ENCODE measurements around the gene P4HB.
"Not testable (repeated sequence)": the region's sequence is repeated elsewhere in the genome, so short reads cannot be mapped to it uniquely, and the experiment has no call there.

The P4HB gene

DNA sequence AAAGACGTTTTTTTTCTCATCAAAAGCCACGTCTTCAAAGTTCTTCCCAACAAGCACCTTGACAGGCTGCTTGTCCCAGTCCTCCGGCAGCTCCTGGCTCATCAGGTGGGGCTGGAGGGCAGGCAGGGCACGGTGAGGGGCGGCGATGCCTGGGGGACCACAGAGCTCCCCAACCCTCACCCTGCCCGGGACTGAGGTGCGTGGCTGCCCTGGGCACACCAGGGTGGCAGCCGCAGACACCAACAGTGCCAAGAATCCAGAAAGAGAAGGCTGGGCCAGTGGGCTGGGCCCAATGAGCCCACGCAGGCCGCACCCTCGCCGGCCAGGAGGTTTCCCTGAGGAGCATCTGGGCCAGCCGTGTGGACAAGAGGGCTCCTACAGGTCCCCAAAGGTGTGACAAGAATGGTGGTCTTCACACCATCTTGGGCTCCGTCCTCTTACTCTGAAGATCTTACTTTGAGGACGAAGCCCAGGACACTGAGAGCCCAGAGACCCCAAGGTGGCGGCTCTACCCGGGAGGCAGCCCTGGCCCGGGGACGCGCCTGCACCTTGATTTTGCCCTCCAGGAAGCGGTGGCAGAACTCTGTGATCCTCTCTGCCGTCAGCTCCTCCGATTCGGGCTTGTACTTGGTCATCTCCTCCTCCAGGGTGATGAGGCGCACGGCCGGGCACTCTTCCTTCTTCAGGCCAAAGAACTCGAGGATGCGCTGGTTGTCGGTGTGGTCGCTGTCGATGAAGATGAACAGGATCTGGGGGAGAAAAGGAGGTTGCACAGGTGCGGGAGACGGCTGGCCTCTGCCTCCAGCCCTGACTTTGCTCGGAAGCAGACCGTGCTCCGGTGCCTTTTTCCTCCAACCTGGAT lies 14.2 kb downstream of the P4HB start:
- no peak for DNase-seq (ENCODE audit: low spot score)

DNA sequence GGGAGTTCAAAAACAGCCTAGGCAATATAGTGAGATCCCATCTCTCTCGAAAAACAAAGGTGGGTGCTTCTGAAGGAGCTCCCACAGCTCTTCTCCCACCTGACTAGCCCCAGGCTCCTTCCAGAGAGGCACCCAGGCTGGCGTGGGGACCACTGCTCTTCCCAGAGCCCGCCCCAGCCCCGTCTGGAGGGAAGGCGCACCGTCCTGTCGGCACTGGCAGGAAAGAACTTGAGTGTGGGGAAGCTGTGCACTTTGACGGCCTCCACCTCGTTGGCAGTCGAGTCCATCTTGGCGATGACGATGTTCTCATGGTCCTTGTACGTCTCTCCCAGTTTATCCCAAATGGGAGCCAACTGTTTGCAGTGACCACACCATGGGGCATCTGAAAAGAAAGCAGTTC lies 15.0 kb downstream of the P4HB start:
- DNase-seq (ENCODE audit: low spot score), result no peak

DNA sequence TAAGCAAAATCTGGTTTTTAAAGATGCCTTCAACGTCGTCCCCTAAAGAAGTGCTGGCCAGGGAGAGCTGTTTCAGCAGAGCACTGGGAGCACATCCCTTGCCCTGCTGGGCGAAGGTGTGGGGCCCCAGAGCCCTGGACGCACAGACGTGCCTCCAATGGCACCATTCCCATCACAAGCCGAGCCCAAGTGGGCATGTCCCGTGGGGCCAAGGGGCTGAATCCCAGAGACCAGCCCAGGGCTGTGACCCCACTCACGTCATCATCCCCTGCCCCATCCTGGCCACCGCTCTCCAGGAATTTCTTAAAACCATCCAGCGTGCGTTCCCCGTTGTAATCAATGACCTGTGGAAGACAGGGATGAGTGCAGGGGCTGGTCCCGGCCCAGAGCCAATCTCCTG lies 15.4 kb downstream of the P4HB start:
- no peak for DNase-seq (ENCODE audit: low spot score)

DNA sequence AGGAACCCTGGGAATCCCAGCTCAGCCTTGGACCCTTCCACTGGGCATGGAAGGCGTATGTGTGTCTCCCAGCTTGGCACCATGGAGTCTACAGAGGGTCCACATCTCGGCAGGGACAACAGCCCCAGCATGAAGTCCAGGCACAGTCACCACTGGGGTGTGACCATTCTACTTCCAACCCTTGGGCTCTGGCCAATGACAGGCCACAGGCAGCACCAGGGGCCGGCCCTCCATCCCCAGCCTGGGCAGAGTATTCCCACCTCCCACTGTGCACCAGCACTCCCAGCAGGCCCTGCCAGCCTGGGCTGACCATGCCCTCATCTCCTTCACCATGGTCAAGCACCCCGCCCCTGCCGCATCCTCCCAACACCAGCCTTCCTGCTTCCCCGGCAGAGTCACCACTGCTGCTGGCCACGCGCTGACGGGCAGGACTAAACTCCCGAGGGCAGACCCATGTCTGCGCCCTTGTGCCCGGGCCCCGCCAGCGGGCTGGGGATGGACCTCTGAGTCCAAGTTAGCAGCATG lies 15.9 kb downstream of the P4HB start:
- DNase-seq (ENCODE audit: low spot score), result no peak

DNA sequence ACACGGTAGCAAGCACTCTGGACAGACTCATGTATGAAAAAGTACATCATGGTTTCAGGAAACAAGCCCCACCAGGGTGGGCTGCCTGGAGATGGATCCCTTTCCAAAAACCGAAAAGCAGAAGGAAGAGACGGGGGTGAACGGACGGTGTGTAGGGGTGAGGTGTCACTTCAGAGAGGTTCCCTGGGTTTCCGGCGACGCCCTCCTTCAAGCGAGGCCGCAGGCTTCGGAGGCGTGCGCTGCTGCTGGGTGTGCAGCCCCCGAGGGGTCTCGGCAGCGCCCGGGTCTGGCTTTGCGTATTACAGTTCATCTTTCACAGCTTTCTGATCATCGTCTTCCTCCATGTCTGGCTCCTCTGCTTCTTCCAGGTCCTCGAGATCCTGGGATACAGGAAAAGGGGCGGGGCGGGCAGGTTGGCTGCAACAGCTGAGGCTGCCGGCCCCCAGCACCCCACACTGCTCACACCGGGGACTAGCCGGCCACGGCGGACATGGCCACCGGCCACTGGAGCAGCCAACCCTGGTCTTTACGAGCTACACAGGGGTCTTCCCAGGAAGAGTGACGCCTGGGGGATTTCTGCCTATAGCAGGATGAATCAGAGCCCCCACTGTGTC lies 16.5 kb downstream of the P4HB start:
- DNase-seq (ENCODE audit: low spot score), result no peak

DNA sequence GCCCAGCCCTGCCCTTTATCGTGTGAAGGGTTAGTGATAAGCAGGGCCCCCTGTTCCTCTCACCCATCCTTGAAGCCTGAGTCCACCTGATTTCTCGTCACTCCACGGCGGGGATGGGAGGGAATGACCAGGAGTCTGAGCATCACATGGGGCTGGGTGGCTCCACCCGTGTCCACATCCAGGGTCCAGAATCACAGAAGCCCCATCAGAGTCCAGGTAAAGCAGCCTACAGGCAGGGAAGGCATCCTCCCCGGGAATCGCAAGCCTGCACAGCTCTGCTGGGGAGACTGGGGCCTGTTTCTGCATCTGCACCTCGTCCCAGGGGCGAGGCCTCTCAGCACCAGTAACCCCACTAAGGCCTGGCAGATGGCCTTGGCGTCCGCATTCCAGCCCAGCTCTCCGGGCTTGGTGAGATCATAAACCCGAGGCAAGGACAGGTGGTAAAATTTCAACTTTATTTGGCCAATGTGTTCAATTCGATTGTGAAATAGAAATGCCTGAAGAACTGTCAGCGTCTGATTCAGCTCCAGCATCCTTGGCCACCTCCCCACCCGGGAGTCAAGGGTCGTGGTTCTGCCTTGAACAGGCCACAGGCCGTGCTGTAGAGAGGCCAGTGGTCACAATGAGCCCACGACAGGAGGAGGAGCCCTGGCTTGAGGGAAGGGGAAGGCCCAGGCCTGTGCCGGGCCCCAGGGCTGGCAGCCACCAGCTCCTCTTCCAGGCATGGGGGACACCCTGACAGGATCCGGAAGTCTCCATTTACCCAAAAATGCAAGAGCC lies 17.4 kb downstream of the P4HB start:
- DNase-seq (ENCODE audit: low spot score), result no peak

DNA sequence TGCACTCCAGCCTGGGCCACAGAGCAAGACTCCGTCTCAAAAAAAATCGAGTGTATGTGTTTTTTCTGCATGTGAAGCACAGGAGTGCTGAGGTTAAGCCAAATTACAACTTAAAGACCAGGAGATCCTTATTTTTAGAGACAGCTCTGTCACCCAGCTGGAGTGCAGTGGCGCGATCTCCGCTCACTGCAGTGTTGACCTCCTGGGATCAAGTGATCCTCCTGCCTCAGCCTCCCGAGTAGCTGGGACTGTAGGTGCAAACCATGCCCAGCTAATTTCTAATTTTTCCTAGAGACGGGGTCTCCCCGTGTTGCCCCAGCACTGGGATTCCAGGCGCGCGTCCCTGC lies 18.0 kb downstream of the P4HB start:
- no peak for DNase-seq (ENCODE audit: low spot score)

DNA sequence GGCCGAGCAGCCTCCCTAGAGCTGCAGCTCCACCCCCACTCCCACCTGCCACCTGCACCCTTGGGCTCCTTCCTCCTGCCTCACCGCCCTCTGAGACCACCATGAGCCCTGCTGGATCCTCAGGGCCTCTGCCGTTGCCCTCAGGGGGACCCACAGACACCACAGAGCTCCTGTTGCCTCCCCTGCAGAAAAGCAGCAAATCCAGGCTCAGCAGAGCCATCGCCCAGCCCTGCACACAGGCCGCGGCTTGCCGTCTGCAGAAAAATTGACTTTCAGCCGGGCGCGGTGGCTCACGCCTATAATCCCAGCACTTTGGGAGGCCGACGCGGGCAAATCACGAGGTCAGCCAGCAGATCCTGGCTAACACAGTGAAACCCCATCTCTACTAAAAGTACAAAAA lies 18.5 kb downstream of the P4HB start:
- DNase-seq (ENCODE audit: low spot score), result no peak

DNA sequence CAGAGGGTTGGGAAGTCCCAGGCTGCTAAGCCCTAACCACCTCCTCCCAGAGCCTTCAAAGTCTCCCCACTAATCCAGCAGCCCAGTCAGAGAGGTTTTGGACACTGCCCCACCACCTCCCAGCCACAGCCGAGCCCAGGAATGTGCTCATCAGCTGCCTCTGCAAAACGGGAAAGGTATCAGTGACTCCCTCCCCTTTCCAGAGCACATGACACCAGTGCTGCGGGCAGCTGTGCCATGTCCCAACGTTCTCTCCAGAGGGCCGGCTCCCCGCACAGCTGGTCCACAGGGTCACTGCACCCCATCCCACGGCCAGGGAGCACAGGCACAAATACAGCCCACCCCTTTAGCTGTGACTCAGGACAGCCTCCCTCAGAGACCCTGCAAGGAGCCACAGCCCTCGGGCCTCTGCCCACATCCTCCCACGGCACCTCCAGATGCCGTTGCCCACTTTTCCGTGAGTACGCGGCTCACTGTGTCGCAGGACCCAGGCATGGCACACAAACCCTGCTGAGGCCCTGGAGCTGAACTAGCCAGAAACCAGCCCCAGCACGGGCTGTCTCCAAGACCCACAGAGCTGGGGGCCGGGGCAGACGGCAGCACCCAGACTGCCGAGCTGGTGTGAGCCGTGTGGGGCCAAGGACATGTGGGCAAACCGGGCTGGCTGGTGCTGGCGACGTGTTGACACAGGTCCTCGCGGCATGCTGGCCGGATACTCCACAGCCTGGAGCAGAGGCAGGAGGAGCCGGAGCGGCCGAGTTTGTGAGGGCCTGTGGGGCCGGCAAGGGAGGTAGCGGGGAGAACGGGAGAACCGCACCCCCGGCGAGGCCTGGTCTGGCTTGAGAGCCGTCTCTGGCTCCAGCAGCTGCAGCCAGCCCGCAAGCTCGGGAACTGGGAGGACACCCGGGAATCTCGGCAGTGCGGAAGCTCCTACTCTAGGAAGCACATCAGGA lies 19.2 kb downstream of the P4HB start:
- no peak for DNase-seq (ENCODE audit: low spot score)

DNA sequence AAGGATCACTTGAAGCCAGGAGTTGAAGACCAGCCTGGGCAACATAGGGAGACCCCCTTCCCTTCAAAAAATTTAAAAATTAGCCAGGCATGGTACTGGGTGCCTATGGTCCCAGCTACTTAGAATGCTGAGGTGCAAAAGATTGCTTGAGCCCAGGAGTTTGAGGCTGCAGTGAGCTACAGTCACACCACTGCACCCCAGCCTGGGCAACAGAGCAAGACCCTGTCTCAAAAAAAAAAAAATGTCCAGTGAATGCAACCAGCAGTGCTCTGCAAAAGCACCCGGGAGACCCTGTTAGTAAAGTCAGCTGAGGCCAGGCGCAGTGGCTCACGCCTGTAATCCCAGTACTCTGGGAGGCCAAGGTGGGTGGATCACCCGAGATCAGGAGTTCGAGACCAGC lies 20.3 kb downstream of the P4HB start:
- DNase-seq (ENCODE audit: low spot score), result not testable (repeated sequence)

DNA sequence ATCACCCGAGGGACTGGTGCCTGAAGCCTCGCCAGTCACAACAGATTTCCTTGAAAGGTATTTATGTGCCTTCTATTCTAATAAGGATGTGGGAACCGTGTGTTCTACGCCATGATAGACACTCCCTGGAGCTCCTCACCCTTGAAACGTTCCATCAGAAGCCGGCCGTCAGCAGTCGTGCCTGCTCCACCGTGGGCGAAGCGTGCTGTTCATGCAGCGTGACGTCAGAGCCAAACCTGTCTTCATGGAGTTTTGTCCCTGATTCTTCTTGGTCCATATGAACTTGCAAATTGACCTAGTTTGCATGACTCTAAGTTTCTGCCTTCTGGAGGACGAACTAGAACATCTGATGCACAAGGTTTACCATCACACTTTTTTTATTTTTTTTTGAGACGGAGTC lies 21.0 kb downstream of the P4HB start:
- DNase-seq (ENCODE audit: low spot score), result no peak

DNA sequence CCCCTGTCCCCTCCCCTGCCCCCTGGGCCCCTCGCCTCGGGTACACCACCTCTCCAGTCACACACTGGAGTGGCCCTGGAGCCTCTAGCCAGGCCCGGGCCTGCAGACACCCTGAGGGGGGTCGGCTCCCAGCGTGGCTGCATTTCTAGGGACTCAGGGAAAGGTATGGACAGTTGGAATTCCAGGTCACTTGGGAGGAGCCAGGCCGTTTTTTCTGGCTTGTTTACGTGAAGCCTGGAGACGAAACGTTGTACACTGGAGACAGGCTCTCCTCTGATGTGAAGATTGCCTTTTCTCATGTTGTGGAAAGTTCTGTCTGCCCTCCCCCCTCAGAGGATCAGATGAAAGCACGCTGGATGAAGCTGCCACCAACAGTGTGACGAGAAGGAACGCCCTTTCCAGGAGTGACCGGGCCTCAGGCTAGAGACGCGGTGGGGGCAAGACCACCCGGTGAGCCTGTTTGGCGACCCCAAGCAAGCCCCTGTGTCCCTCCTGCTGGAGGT lies 21.5 kb downstream of the P4HB start:
- no peak for DNase-seq (ENCODE audit: low spot score)

DNA sequence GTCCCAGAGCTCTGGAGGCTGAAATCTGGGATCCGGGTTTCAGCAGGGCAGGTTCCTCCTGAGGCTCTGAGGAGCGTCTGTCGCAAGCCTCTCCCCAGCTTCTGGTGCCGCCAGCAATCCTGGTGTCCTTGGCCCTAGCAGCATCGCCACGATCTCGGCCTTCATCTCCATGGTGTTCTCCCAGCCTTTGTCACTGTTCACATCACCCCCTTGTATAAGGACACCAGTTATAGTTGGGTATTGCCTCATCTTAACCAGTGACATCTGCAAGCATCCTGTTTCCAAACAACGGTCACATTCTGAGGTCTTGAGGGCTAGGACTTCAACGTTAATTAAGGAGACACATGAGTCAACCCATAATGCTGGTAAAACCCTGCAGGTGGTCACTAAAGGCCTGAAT lies 22.7 kb downstream of the P4HB start:
- DNase-seq (ENCODE audit: low spot score), result no peak

DNA sequence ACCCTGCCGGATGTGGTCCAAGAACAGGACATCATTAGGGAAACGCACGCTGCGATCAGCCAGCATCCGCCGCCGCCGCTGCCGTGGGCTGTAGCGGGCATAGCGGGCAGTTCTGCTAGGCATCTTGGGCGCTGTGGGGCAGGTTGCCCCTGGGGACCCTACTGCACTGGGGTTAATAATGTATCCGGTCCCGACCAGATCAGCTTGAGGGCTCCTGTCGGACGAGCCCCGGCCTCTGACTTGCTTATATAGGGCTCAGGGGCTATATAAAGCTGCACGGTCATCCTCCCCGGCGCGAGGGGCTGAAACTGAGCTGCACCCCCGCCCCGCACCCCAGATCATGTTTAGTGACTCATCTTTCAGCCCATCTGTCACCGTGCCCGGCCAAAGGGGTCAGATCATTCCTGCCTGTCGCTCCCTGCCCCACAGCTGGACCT lies 25.5 kb downstream of the P4HB start, which contains the start of gene PPP1R27:
Gene PPP1R27 (minus strand): TSS at position 220 of the 437 bp plus-strand sequence. CDS start 97 bp downstream, at position 123.
- DNase-seq (ENCODE audit: low spot score), result no peak

DNA sequence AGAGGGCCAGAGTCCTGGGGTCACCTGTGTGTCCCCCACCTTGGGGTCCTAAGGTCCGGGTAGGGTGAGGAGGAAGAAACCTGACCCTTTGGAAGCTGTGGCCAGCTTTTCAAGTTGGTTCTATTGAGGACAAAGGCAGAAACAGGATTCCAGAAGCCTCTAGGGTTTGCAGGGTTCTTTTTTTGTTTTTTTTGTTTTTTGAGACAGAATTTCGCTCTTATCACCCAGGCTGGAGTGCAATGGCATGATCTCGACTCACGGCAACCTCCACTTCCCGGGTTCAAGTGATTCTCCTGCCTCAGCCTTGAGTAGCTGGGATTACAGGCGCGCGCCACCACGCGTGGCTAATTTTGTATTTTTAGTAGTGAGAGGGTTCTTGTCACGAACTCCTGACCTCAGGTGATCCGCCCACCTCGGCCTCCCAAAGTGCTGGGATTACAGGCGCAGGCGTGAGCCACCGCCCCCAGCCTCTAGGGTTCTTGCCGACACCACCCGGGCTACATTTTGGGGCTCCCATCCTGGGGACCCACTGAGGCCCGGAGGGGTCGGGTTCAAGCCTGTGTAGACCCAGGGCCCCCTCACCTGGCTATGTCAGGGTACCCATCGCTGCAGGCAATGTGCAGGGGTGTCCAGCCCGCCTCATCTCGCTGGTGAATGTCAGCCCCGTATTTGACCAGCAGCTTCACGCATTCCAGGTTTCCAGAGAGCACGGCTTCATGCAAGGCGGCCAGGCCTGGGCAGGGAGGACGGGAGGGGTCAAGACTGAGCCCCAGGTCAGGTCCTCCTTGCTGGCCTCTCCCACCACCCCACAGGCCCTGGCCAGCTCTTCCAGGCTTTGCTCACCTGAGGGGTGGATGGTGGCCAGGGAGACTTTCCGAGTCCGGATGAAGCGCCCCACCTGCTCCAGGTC lies 26.2 kb downstream of the P4HB start:
- DNase-seq (ENCODE audit: low spot score), result no peak

DNA sequence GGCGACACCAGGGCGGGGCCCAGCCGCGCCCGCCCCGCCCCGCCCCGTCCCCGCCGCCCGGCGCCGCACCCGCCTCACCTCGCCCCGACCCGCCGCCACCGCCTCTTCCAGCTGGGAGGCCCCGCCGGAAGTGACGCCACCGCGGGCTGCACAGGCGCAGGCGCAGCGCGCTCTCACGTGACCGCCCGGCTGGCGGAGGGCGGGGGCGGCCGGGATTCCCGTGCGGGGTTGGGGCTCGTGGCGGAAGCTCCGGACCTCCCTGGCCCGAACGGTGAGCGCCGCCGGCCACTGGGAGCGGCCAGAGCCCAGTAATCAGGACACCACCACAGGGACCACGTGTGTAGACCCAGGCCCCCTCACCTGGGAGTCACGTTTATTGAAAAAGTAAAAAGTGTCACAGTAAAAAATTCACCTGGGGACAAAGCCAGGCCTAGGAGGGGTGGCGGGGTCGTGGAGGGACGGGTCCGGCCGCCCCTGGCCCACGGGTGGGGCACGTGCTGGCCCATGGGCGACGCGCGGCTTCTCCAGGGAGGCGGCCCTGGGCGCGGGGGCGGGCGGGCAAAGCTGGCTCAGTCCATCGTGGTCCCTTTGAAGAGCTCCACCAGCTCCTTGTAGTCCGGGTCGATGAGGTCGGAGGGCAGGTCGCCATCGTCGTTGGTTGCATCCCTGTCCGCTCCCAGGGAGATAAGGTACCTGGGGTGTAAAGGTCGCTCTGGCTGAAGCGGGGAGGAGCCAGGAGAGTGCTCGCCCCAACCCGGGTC lies 27.0 kb downstream of the P4HB start, which contains the start of gene MCRIP1:
Gene MCRIP1 (minus strand): TSS at position 132 of the 761 bp plus-strand sequence. CDS start 8,785 bp downstream, outside the sequence.
- peak; percentile 97 for DNase-seq (ENCODE audit: low spot score)

DNA sequence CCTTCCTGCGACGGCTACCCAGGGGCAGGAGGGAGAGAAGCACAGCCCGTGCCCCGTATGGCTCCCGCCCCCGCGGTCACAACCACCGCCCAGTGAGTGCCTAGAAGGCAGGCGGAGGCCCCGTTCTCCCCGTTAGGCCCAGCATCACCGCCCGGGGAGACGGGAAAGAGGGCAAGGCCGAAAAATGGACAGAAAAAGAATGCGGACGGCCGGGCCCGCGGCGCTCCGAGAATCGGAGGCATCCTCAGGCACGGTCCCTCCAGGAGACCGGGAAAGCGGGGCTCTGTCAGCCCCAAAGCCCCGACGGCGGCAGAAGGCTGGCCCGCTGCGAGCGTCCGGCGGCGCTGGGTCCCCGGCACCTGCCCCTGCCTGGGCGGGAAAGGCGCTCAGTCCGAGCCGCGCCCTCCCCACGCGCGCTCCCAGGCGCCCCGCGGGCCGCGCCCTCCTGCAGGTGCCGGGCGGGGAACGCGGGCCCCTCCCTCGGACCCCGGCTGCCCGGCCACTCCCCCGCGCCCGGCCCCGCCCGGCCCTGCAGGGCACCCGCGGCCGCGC lies 27.7 kb downstream of the P4HB start:
- DNase-seq (ENCODE audit: low spot score), result no peak

DNA sequence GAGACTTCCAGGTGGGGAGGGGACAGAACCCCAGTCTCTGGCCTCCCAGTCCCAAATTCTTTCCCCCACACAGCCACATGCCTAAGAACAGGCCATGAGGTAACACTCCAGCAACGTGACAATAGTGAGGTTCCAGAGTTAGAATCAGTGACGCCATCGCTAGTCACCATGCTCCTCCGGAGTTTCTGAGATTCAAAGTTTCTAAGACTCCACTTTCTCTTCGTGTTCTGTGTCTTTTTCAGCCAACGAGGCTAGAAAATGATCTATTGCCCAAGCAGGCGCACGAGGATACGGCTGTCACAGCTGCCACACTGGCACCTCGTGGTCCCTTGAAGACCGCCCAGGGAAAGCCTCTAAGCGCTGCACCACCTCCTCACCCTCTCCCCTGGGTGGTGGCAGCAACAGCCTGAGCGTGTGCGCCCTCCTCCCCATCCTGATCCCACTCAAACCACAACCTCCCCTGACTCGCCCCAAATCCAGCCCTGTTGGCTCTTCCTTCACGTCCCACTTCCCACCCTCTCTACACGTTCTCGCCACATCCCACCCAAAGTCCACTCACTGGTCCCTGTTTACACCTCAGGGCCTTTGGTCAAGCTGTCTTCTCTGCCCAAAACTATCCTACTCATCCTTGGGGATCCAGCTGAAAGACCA lies 28.3 kb downstream of the P4HB start:
- no peak for DNase-seq (ENCODE audit: low spot score)

All from HuH-7 (cell line).